Endothelial cell of umbilical vein (primary cell): ENCODE results near the gene MAST4.

Experiments used
- CTCF ChIP-seq, 2 donors: IDR thresholded peaks; 1 replicate in 1 of 2; 2 replicates in 1 of 2; pipeline ENCODE4 v1.5.1; 2011; ENCODE audit warnings: low read length in 2 of 2, mild to moderate bottlenecking in 2 of 2, moderate library complexity in 2 of 2, control low read depth in 1 of 2, inconsistent platforms in 1 of 2, low read depth in 1 of 2; ENCODE audit not compliant: insufficient read depth in 1 of 2; ENCODE audit errors: extremely low read depth in 1 of 2
- EZH2 ChIP-seq: IDR thresholded peaks from 2 replicates; pipeline ENCODE4 v1.6.1; 2012; ENCODE audit warnings: borderline replicate concordance, low read depth, mild to moderate bottlenecking, moderate library complexity, low read length, inconsistent platforms; ENCODE audit not compliant: severe bottlenecking
- FOS ChIP-seq: IDR thresholded peaks from 2 replicates; pipeline ENCODE4 v1.6.1; 2011; ENCODE audit warnings: mild to moderate bottlenecking, low read length, moderate library complexity, borderline replicate concordance; ENCODE audit not compliant: insufficient read depth
- GATA2 ChIP-seq: IDR thresholded peaks from 2 replicates; pipeline ENCODE4 v1.7.0; 2011; ENCODE audit warnings: low read depth, mild to moderate bottlenecking, moderate library complexity, mixed read lengths, low read length; ENCODE audit not compliant: insufficient read length, insufficient read depth
- MAX ChIP-seq: IDR thresholded peaks from 2 replicates; pipeline ENCODE4 v1.6.1; 2011; ENCODE audit not compliant: insufficient read depth, insufficient read length
- POLR2A ChIP-seq: IDR thresholded peaks from 2 replicates; pipeline ENCODE4 v1.6.1; 2012; ENCODE audit warnings: low read depth, mild to moderate bottlenecking, control low read depth, low read length
- POLR2AphosphoS5 ChIP-seq: IDR thresholded peaks from 2 replicates; pipeline ENCODE4 v1.6.1; 2012; ENCODE audit warnings: low read depth, mild to moderate bottlenecking, control low read depth, low read length, moderate library complexity; ENCODE audit not compliant: insufficient read depth

GRCh38 chr5:66889524-66889923 lies 293.3 kb downstream of the MAST4 start:
- TF ChIP-seq MAX (no peak), EZH2 (no peak), CTCF (IDR thresholded peaks at IDR 0.05; ENCODE audit: extremely low read depth in 1 of 2, insufficient read depth in 1 of 2, low read depth in 1 of 2, low read length in 2 of 2) (no peak), POLR2AphosphoS5 (no peak), POLR2A (no peak), FOS (no peak), GATA2 (no peak)
